ENCODE measurements around the gene ZFAND2A. TPM values are rescaled to one million over a fixed set of nuclear protein-coding genes. Genes with fewer than 3 reads are reported as not detected.
"Not testable (repeated sequence)": the region's sequence is repeated elsewhere in the genome, so short reads cannot be mapped to it uniquely, and the experiment has no call there.

ZFAND2A gene
- total RNA-seq, 1 experiment from 2014 or later = 20.5 TPM

DNA sequence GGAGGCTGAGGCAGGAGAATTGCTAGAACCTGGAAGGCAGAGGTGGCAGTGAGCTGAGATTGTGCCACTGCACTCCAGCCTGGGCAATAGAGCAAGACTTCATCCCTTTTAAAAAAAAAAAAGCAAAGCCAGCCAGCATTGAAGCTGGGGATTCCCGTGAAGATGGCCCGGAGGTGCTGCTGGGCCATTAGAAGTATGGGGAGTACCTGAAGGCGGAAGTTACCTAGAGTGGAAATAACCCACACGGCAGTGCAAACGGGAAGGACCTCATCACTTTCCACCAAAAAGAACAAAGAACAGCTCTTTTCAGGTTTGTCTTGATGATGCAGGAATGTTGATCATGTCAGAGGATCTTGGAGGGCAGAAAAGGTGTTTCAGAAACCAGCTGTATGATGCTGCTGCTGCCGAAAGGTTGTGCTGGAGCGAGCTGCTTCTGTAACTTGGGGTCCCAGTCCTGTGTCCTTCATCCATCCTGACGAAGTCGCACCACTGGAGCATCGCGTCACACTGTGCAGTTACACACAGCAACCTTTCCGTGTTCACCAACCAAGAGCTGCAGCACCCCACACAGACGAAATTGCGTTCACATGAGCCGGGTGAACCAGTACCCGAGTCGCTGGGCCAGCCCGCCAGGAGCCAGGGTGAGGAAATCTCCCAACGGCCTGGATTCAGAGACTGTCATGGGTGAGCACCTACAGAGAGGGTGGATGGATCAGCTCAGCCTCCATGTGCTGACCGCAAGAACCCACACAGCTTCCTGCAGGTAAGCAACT lies 8.2 kb downstream of the ZFAND2A start:
- no peak for DNase-seq (ENCODE audit: low read depth)

- DNase-seq (ENCODE audit: low read depth) = no peak
Measured at GRCh38 chr7:1151156-1151555, 8.8 kb downstream of the ZFAND2A start.

DNA sequence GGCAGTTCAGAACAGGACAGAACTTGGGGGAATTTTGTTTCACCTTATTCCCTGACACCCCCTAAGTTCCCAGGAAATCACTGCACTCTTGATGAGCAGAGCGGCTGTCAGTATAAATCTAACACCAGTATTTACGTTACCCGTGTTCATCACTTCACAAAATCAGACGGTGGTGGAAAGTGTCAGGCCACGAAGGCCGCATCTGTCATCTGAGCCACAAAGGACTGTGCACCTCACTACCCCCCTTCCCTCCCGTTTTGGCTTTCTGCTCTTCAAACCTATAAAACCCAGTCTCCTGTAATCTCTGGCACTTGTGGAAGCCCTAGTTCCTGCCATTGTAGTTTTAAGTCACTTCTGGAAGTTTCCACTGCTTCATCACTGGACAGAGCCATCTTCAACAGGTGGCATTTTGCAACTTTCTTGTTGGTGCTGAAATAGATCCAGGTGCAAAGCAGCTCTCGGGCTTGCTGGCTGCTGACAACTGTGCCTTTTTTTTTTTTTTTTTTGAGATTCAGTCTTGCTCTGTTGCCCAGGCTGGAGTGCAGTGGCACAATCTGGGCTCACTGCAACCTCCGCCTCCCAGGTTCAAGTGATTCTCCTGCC lies 9.5 kb downstream of the ZFAND2A start:
- no peak for DNase-seq (ENCODE audit: low read depth)

GRCh38 chr7:1149351-1149794 lies 10.6 kb downstream of the ZFAND2A start:
- no peak for DNase-seq (ENCODE audit: low read depth)

DNA sequence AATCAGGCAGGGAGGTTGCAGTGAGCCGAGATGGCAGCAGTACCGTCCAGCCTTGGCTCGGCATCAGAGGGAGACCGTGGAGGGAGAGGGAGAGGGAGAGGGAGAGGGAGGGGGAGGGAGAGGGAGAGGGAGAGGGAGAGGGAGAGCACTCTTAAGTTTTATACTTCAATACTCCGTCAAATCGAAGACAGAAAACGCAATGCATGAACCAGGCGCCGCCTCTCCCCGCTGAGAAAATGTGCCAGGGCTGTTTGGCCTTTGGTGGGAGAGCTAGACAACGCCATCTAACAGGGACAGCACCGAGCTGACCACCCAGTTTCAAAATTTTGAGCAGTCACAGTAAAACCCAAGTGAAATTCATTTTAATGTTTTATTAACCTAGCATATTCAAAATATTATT lies 12.1 kb downstream of the ZFAND2A start:
- not testable (repeated sequence) for DNase-seq (ENCODE audit: low read depth)

DNA sequence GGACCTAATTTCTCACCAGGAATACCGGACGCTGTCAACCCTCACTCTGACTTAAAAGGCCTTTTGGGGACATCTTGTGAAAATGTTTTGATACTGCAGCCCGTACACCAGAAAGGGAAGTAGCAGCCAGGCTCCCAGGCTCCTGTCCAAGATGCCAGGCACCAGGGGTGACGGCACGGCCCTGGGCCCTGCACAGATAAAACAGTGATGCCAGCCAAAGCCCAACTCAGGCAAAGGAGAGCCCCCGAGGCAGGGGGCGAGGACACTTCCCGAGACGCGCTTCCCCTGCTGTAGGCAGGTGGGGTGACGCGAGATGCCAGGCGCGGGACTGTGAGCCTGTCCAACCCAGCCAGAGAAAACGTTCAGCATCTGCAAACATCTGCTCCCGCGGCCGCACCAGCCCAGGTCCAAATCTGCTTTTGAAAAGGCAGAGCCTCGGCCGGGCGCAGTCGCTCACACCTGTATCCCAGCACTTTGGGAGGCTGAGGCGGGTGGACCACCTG lies 15.7 kb downstream of the ZFAND2A start:
- peak; percentile 59 for DNase-seq (ENCODE audit: low read depth)

- DNase-seq (ENCODE audit: low read depth) = not testable (repeated sequence)
Measured at GRCh38 chr7:1143031-1143430, 17.0 kb downstream of the ZFAND2A start.

DNA sequence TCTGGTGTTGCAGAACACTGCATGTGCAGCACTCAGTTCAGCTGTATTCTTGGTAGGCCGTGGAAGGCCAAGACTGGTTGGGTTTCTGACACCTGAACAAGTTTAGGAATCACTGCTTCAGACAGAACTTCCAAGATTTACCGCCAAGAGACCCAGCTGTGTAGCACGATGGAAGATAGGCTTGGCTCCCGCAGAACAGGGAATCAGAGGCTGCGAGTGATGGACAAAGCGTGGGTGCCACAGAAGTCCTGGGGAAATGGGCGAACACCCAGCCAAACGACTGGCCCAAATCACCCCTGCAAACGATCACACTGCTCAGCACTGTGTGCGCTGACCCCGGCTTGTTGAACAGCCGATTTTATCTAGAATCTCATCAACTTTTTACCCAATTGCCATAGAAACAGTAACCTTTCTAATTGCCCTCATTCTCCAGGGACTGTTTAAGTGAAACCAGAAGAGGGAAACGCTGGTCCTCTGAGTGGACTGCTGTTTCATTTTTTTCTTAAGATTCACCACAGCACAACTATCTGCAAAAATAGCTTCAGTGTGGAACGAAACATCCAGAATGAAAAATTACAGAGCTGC lies 17.9 kb downstream of the ZFAND2A start:
- no peak for DNase-seq (ENCODE audit: low read depth)

DNA sequence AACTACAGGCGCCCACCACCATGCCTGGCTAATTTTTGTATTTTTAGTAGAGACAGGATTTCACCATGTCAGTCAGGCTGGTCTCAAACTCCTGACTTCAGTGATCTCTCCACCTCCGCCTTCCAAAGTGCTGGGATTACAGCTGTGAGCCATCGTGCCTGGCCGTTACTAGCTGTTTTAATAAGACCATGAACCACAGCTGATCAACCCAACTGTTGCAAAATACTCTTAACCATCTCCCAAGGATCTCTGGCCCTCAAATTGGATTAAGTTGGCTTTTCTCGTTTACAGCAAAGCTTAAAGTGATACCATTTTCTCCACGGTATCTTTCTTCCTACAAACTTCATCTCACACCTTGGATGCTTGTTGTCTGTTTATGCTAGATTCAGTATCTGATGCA lies 18.3 kb downstream of the ZFAND2A start:
- DNase-seq (ENCODE audit: low read depth) = no peak

DNA sequence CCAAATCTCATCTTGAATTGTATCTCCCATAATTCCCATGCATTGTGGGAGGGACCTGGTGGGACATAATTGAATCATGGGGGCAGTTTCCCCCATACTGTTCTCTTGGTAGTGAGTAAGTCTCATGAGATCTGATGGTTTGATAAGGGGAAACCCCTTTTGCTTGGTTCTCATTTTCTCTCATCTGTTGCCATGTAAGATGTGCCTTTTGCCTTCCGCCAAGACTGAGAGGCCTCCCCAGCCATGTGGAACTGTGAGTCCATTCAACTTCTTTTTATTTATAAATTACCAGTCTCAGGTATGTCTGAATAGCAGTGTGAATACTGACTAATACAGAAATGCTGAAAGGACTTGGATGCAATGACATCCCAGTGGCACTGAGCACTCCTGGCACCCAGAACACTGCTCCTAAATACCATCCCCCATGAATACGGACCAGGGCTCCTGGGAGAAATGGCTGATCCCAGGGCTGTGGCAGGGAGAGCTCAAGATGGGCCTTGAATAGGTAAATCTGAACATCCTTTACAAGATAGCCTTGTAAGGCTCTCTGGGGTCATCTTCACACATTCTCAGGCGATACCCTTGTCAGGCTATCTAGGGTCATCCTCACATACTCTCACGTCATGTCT lies 19.4 kb downstream of the ZFAND2A start:
- no peak for DNase-seq (ENCODE audit: low read depth)

DNA sequence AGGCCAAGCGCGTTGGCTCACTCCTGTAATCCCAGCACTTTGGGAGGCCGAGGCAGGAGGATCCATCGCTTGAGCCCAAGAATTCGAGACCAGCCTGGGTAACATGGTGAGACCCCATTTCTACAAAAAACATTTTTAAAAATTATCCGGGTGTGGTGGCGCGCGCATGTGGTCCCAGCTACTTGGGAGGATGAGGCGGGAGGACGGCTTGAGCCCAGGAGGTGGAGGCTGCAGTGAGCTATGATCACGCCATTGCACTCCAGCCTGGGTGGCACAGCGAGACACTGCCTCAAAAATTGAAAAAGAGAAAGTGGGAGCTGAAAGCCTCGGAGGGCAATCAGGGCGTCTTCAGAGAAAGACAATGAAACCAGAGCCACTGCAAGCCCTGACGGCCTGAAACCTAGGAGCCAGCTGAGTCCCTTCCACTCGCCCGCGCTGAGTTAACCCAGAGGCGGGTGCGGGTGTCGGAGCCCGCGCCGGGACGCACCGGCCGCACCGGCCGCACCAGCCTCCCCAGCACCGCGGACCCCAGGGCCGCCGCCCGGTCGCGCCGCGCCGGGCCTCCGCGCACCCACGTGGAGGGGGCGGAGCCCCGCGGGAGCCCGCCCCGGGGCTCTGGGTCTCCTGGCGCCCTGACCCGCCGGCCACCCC lies 22.4 kb downstream of the ZFAND2A start:
- DNase-seq (ENCODE audit: low read depth) = no peak

GRCh38 chr7:1136841-1137516 lies 23.0 kb downstream of the ZFAND2A start:
- DNase-seq (ENCODE audit: low read depth) = no peak

- no peak for DNase-seq (ENCODE audit: low read depth)
Measured at GRCh38 chr7:1134951-1135350, 25.0 kb downstream of the ZFAND2A start.

- DNase-seq (ENCODE audit: low read depth) = no peak
Measured at GRCh38 chr7:1131471-1132265, 28.3 kb downstream of the ZFAND2A start.

GRCh38 chr7:1130021-1130990 lies 29.7 kb downstream of the ZFAND2A start:
- no peak for DNase-seq (ENCODE audit: low read depth)

GRCh38 chr7:1129431-1129830 lies 30.6 kb downstream of the ZFAND2A start:
- DNase-seq (ENCODE audit: low read depth) = no peak

DNA sequence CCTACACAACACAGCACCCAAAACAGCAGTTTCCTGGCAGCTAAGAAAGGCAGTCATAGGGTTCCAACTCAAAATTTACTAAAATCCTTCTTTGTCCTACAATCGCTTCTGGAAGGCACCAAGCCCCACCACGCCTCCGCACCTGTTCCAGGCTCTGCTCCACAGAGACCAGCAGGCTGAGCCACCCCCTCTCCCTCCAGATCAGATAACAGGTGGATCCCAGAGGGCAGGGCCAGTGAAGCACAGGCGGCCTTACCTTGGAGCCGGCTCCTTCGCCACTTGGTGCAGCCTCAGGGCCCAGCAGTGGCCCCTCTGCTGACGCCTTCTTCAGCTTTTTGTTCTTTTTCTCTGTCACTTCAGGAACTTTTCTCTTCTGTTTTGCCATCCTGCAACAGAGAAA lies 33.0 kb downstream of the ZFAND2A start:
- no peak for DNase-seq (ENCODE audit: low read depth)

DNA sequence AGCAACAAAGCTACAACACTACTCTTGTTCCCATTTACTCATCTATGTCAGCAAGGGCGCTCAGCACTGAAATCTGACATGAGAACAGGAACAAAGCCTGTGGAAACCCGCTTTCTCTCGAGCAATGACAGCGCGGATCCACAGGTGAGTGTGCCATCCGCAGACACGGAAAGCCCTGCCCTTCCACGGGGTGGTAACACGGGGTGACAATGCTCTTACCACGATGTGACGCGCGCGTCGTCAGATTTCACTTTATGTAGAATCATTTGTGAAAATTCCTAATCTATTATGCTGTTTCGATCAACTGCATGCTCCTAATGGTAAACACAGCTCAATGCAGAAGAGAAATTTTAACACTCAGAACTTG lies 34.4 kb downstream of the ZFAND2A start:
- DNase-seq (ENCODE audit: low read depth) = no peak

Measured in LHCN-M2 (cell line).